Upper lobe of left lung (tissue), 6 donors: ENCODE measurements around the gene GPR137C. TPM values are rescaled to one million over a fixed set of nuclear protein-coding genes. Genes with fewer than 3 reads are reported as not detected.

Experiments
- ATAC-seq, 2 donors: fragments of 200-7000 bp; cut with Tn5 transposase; one replicate each; pipeline ENCODE4 v1.9.1; 2022; ENCODE audit warnings: mild to moderate bottlenecking in 2 of 2, moderate library complexity in 2 of 2; ENCODE audit not compliant: low FRiP score in 2 of 2
- DNase-seq, 2 donors: peaks; one replicate each; pipeline ENCODE4 v3.0.0-alpha.2; 2019 to 2020
- H3K27ac ChIP-seq, 4 donors: fragments of 200-600 bp; sonication (generic); one replicate each; pipeline ENCODE4 v1.5.1; 2016 to 2019
- H3K27me3 ChIP-seq, 4 donors: fragments of 200-600 bp; sonication (generic); one replicate each; pipeline ENCODE4 v1.5.1; 2017 to 2019
- H3K36me3 ChIP-seq, 4 donors: fragments of 200-600 bp; sonication (generic); one replicate each; pipeline ENCODE4 v1.5.1; 2016 to 2019
- H3K4me1 ChIP-seq, 4 donors: fragments of 200-600 bp; sonication (generic); one replicate each; pipeline ENCODE4 v1.5.1; 2018 to 2019
- H3K4me3 ChIP-seq, 4 donors: fragments of 200-600 bp; sonication (generic); one replicate each; pipeline ENCODE4 v1.5.1; 2017 to 2019; ENCODE audit warnings: mild to moderate bottlenecking in 2 of 4, moderate library complexity in 1 of 4
- H3K9me3 ChIP-seq, 4 donors: fragments of 200-600 bp; sonication (generic); one replicate each; pipeline ENCODE4 v1.5.1; 2018 to 2019
- CTCF ChIP-seq, 6 experiments: fragments of 450-650 bp in 4 of 6; fragments of 200-600 bp in 2 of 6; sonication (generic) in 2 of 6; IDR thresholded peaks; one replicate each; pipeline ENCODE4 v1.5.1; 2016 to 2019; ENCODE audit warnings: antibody characterized with exemption in 6 of 6
- EP300 ChIP-seq, 4 donors: sonication (generic); formaldehyde crosslinking; IDR thresholded peaks; one replicate each; pipeline ENCODE4 v1.5.1; 2017; ENCODE audit warnings: antibody characterized with exemption in 4 of 4, control low read depth in 2 of 4
- POLR2A ChIP-seq, 4 donors: fragments of 450-650 bp; IDR thresholded peaks; one replicate each; pipeline ENCODE4 v1.5.1; 2016 to 2017; ENCODE audit warnings: antibody characterized with exemption in 4 of 4, mild to moderate bottlenecking in 2 of 4
- POLR2AphosphoS5 ChIP-seq, 2 donors: sonication (generic); formaldehyde crosslinking; IDR thresholded peaks; one replicate each; pipeline ENCODE4 v1.5.1; 2017; ENCODE audit warnings: antibody characterized with exemption in 2 of 2
- WGBS, 2 donors: methylation state at CpG; one replicate each; pipeline ENCODE4 v1.1.5; 2017 to 2018; 5-methylcytosine and 5-hydroxymethylcytosine counted together
- total RNA-seq, 6 donors: library from RNA; depleted of rRNA in 4 of 6; stranded (reverse); fragments of >200 nt in 4 of 6; gene quantifications; one replicate each; pipeline versions ENCODE4 v1.1.0 to v1.2.1, GENCODE V29; 2016 to 2021
- donor health status: DM: no; HTN: no; CAD: no; lungs with moderate emphysema.
- donor health status: DM: no; HTN: yes; CAD: no; lungs with severe emphysema.

Gene GPR137C
- total RNA-seq, 6 donors from 2014 or later = 0.43 to 1.0 (median 0.63) TPM; not detected in 2

- no peaks in the 10 kb centered on the region for H3K9me3 ChIP-seq
- H3K27me3 ChIP-seq = no peaks in the 10 kb centered on the region
- TF ChIP-seq POLR2A (IDR thresholded peaks at IDR 0.05) (no peak), EP300 (IDR thresholded peaks at IDR 0.05) (no peak), CTCF (IDR thresholded peaks at IDR 0.05) (no peak), POLR2AphosphoS5 (IDR thresholded peaks at IDR 0.05) (no peak)
These were observed 30.9 kb downstream of the GPR137C start for GRCh38 chr14:52583544-52583943.

GRCh38 chr14:52589646-52590045, 37.0 kb downstream of the GPR137C start:
- H3K27ac ChIP-seq = no peak overlapping the region
- ATAC-seq = no peak
- no peaks in the 10 kb centered on the region for H3K36me3 ChIP-seq
- no peaks in the 10 kb centered on the region for H3K4me1 ChIP-seq
- DNase-seq = no peak
- no peaks in the 10 kb centered on the region for H3K27me3 ChIP-seq
- H3K9me3 ChIP-seq = no peaks in the 10 kb centered on the region
- 69 to 83% methylated on average over 4 of the region's 4 CpGs for WGBS, 2 donors
- TF ChIP-seq POLR2A (IDR thresholded peaks at IDR 0.05) (no peak), POLR2AphosphoS5 (IDR thresholded peaks at IDR 0.05) (no peak), EP300 (IDR thresholded peaks at IDR 0.05) (no peak), CTCF (IDR thresholded peaks at IDR 0.05) (no peak)
- no peak overlapping the region for H3K4me3 ChIP-seq

More at GRCh38 chr14:52583544-52583943, 30.9 kb downstream of the GPR137C start:
- Histone ChIP-seq H3K27ac (no peak overlapping the region), H3K36me3 (no peaks in the 10 kb centered on the region), H3K4me1 (no peaks in the 10 kb centered on the region), H3K4me3 (no peak overlapping the region)
- DNase-seq = no peak
- ATAC-seq = no peak

GRCh38 chr14:52590318-52590717, 37.7 kb downstream of the GPR137C start:
- WGBS, 2 donors = 77 to 100% methylated on average over 1 of the region's 1 CpG

GRCh38 chr14:52596320-52596719, 43.7 kb downstream of the GPR137C start:
- Histone ChIP-seq H3K4me3 (no peak overlapping the region), H3K27me3 (no peaks in the 10 kb centered on the region), H3K36me3 (no peaks in the 10 kb centered on the region), H3K9me3 (no peaks in the 10 kb centered on the region), H3K4me1 (no peaks in the 10 kb centered on the region), H3K27ac (no peak overlapping the region)
- 84% methylated on average over 10 of the region's 10 CpGs; no CpG with 5 or more reads in 1 of the 2 donors for WGBS, 2 donors
- no peak for TF ChIP-seq EP300 (IDR thresholded peaks at IDR 0.05)
- TF ChIP-seq POLR2A (IDR thresholded peaks at IDR 0.05) = no peak
- TF ChIP-seq CTCF (IDR thresholded peaks at IDR 0.05) = no peak
- TF ChIP-seq POLR2AphosphoS5 (IDR thresholded peaks at IDR 0.05) = no peak
- ATAC-seq = no peak
- DNase-seq = peak in 1 of 2 donors; percentile 32

More at GRCh38 chr14:52590318-52590717, 37.7 kb downstream of the GPR137C start:
- no peak overlapping the region for H3K27ac ChIP-seq
- no peak for DNase-seq
- H3K36me3 ChIP-seq = no peaks in the 10 kb centered on the region
- H3K4me3 ChIP-seq = no peak overlapping the region
- no peaks in the 10 kb centered on the region for H3K9me3 ChIP-seq
- ATAC-seq = no peak
- H3K27me3 ChIP-seq = no peaks in the 10 kb centered on the region
- no peaks in the 10 kb centered on the region for H3K4me1 ChIP-seq
- TF ChIP-seq POLR2AphosphoS5 (IDR thresholded peaks at IDR 0.05) (no peak), CTCF (IDR thresholded peaks at IDR 0.05) (no peak), POLR2A (IDR thresholded peaks at IDR 0.05) (no peak), EP300 (IDR thresholded peaks at IDR 0.05) (no peak)

GRCh38 chr14:52596861-52597260, 44.2 kb downstream of the GPR137C start:
- WGBS, 2 donors = 87 to 97% methylated on average over 5 of the region's 5 CpGs
- no peak for ATAC-seq

More at GRCh38 chr14:52596861-52597260, 44.2 kb downstream of the GPR137C start:
- H3K27ac ChIP-seq = no peak overlapping the region
- H3K9me3 ChIP-seq = no peaks in the 10 kb centered on the region
- no peaks in the 10 kb centered on the region for H3K27me3 ChIP-seq
- H3K36me3 ChIP-seq = no peaks in the 10 kb centered on the region
- no peak for DNase-seq
- no peak overlapping the region for H3K4me3 ChIP-seq
- no peaks in the 10 kb centered on the region for H3K4me1 ChIP-seq
- TF ChIP-seq POLR2A (IDR thresholded peaks at IDR 0.05) (no peak), CTCF (IDR thresholded peaks at IDR 0.05) (no peak), EP300 (IDR thresholded peaks at IDR 0.05) (no peak), POLR2AphosphoS5 (IDR thresholded peaks at IDR 0.05) (no peak)
